HG03520 (cell line): ENCODE data around the gene IGFALS.

Source experiments
- ATAC-seq: cut with Tn5 transposase; IDR thresholded peaks from one replicate; pipeline ENCODE4 v1.9.1; 2021; ENCODE audit warnings: mild to moderate bottlenecking, moderate library complexity; ENCODE audit not compliant: unreplicated experiment

The IGFALS gene

GRCh38 chr16:1767116-1767994, 26.1 kb downstream of the IGFALS start:
- ATAC-seq: no peak

GRCh38 chr16:1766701-1767100, 26.8 kb downstream of the IGFALS start:
- ATAC-seq: no peak

DNA sequence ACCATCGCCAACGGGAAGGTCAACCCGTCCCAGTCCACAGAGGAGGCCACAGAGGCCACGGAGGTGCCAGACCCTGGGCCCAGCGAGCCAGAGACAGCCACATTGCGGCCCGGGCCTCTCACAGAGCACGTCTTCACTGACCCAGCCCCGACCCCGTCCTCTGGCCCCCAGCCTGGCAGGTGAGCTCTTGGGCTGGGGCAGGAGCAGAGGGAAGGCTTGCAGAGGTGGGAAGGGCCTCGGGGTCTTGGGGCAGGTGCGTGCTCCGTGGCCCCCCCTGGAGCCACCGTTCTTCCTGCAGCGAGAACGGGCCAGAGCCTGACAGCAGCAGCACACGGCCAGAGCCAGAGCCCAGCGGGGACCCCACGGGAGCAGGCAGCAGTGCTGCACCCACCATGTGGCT, 27.3 kb downstream of the IGFALS start:
- ATAC-seq: no peak

DNA sequence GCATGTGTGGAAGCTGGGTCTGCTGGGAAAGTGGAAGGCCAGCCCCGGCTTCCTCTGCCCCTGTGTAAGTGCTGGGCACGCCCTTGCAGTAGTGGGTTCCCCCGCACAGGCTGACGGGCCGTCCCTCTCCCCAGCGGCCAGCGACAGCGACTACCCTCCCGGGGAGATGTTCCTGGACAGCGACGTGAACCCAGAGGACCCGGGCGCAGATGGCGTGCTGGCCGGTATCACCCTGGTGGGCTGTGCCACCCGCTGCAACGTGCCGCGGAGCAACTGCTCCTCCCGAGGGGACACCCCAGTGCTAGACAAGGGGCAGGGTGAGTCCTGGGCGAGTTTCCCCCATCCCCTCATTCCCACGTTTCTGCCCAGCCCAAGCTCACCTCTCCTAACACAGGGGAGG, 27.7 kb downstream of the IGFALS start:
- no peak for ATAC-seq

- no peak for ATAC-seq
These were observed 28.5 kb downstream of the IGFALS start for GRCh38 chr16:1764971-1765370.

GRCh38 chr16:1763521-1764511, 29.7 kb downstream of the IGFALS start:
- no peak for ATAC-seq

- no peak for ATAC-seq
These were observed 30.5 kb downstream of the IGFALS start for GRCh38 chr16:1762879-1763520.

- ATAC-seq: no peak
These were observed 31.2 kb downstream of the IGFALS start for GRCh38 chr16:1762196-1762878.

DNA sequence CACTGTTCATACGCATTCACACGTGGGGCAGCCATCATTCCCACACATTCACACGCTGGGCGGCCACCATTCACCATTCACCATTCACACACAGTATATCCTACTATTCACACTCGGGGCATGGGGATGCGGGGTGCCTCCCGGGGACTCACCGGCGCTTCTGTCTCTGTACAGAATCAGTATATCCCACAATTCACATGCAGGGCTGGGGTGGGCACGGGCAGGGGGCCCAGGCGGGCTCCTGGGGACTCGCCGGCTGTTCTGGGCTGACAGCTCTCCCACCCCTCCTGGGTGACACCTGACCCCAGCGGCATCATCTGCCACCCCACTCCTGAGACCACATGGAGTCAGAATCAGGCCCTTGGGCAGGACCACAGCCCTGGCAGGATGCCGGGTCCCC, 31.8 kb downstream of the IGFALS start:
- no peak for ATAC-seq

- ATAC-seq: no peak
These were observed 32.6 kb downstream of the IGFALS start for GRCh38 chr16:1760911-1761310.

GRCh38 chr16:1759511-1759910, 34.0 kb downstream of the IGFALS start:
- ATAC-seq: no peak

DNA sequence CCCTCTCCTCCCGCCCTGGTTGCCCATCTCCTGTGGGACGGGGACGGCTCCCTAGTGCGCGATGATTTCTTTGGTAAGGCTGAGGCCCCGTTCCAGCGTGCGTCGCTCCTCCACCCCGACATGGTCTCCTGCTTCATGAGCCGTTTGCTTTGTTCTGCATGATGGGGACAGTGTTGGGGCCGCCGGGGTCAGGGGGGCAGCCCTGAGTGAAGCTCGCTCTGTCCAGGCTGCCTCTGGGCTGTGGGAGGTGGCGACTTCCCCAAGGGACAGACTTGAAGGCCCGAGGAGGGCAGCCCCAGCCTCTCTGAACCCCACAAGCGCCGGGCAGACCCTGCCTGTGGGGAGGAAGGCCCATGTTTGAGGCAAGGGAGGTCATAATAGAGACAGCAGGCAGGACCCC, 34.6 kb downstream of the IGFALS start:
- no peak for ATAC-seq

- no peak for ATAC-seq
These were observed 35.6 kb downstream of the IGFALS start for GRCh38 chr16:1757714-1758461.

DNA sequence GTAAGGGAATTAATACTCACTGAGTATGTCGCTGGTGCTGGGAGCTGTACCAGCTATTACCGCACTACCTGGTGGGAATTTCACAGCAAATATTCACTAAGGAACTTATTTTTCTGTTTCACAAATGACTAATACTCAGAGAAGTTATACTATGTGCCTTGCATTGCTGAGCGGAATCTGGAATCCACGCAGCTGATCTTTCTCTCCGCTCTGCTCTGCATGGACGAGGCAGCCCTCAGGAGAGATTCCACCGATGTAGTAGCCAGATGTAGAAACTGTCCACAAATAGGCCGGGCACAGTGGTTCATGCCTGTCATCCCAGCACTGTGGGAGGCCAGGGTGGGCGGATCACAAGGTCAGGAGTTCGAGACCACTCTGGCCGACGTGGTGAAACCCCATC, 39.3 kb downstream of the IGFALS start:
- ATAC-seq: no peak

DNA sequence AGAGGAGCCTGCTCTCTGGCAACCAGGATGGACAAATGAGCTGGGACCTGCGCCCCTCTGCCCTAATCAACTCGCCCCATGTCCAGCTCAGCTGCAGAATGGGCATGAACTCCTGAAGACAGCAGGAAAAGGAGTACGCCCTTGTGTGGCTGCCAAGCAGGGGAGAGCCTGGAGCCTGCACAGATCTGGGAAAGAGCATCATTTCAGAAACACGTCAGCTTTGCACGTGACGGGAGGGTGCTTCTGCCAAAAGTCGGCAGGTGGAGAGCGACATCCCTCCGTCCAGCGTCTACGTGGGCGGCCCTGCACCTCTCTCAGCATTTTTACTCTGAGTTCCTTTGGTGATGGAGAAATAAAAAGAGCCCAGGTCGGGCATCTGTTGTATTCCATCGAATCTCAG, 40.7 kb downstream of the IGFALS start:
- no peak for ATAC-seq

DNA sequence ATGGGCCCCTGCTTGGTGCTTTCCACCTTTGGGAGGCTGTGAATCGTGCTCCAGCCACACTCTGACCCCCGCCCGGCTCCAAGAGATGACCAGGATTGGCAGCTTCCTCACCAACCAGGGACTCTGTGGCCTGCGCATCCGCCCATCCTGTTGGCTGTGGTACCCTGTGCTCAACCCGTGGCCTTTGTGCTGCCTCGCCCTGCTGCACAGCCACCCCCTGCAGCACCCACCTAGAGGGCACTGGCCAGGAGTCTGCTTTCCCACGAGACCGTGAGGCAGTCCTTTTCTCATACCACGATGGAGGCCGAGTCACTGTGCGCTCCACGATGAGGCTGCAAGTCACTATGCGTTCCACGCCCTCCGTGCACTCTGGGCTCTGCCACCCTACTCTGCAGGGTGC, 41.6 kb downstream of the IGFALS start:
- no peak for ATAC-seq

DNA sequence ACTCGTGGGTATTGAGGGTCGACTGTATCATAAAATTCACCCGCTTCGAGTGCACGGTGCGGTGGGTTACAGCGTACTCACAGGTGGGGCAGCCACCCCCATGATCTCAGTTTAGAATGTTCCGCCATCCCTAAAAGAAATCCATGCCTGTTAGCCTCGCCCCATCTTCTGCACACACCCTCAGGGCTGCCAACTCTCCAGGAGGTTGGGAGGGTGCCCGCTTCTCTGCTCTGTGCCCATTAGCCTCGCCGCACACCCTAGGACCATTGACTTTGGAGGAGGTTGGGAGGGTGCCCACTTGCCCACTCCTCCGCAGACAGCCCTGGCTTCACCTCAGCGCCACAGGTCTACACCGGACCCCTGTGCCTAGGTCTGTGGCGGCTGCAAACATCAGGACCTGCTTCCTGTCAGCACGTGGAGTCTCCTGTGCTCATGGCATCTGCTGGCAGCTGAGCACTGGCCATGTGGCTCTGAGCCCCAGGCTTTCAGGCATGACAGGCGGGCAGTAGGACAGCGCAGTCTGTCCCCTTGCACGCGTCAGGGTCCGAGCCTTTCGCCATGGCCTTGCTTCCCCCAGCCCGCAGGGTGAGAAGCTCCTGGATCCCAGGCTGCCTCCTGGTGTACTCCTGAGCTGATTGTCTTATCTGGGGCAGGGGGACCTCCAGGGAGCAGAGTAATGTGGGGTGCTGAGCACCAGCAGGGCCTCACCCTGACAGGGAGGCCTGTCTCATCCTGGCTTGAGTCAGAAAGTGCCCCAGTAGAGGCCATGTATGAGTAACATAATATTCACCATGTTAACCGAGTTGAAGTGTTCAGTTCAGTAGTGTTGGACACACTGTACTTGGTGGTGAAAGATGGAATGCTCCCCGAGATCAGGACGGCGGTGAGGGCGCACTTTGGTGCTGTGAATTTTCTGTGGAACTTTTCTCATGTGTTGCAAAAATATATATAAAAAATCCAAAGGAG, 44.1 kb downstream of the IGFALS start:
- no peak for ATAC-seq

- ATAC-seq: no peak
These were observed 45.6 kb downstream of the IGFALS start for GRCh38 chr16:1747934-1748333.

DNA sequence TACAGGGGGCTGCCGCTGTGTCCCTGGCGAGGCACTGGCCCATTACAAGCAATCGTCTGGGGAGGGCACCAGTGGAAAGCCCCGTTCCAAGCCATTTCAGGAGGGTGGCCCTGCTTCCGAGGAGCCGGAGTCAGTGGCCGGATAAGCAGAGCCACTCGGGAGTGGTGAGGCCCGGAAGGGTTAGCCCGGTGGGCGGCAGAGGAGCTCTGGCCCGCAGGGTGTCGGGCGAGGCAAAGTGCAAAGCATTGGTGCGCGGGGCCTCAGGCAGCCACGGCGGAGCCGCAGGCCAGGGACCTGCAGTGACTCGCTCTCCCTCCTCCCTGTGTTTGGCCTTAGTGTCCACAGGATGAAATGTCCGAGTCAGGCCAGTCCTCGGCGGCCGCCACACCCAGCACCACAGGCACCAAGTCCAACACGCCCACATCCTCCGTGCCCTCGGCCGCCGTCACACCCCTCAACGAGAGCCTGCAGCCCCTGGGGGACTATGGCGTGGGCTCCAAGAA, 46.8 kb downstream of the IGFALS start:
- ATAC-seq: no peak
